Natural killer cell treated with Interleukin-12 subunit alpha and Interleukin-12 subunit beta and Interleukin-15 and Interleukin-18, amount 100 ng/mL, for 72 hours (primary cell): ENCODE data around the gene PDHA2. TPM values are rescaled to one million over a fixed set of nuclear protein-coding genes. Genes with fewer than 3 reads are reported as not detected.

Experiments
- ATAC-seq, 2 donors: fragments of 150-1000 bp; cut with Tn5 transposase in 1 of 2; sonication (Bioruptor Pico), chemical (Tn5 transposase) in 1 of 2; 2 replicates each; pipeline ENCODE4 v1.10.0; 2021
- DNase-seq: peaks from one replicate; pipeline ENCODE4 v3.0.0; 2022; ENCODE audit warnings: low spot score
- H3K27ac Mint-ChIP-seq, 2 donors: 1 replicate in 1 of 2; 2 replicates in 1 of 2; pipeline ENCODE4 v1.8.0; 2022; ENCODE audit warnings: mixed read lengths in 2 of 2, mild to moderate bottlenecking in 1 of 2, moderate library complexity in 1 of 2
- H3K27me3 Mint-ChIP-seq, 2 donors: 1 replicate in 1 of 2; 2 replicates in 1 of 2; pipeline ENCODE4 v1.8.0; 2022; ENCODE audit warnings: mixed read lengths in 2 of 2
- H3K36me3 Mint-ChIP-seq: one replicate; pipeline ENCODE4 v1.8.0; 2022; ENCODE audit warnings: mixed read lengths
- H3K4me1 Mint-ChIP-seq, 2 donors: 1 replicate in 1 of 2; 2 replicates in 1 of 2; pipeline ENCODE4 v1.8.0; 2022; ENCODE audit warnings: low read depth in 2 of 2, mixed read lengths in 2 of 2, mild to moderate bottlenecking in 1 of 2
- H3K4me3 Mint-ChIP-seq: one replicate; pipeline ENCODE4 v1.8.0; 2022; ENCODE audit warnings: mixed read lengths
- H3K9me3 Mint-ChIP-seq: 2 replicates; pipeline ENCODE4 v1.8.0; 2022; ENCODE audit warnings: mixed read lengths
- total RNA-seq, 2 donors: library from RNA; stranded (reverse); gene quantifications; one replicate each; pipeline ENCODE4 v1.2.3, GENCODE V29; 2022

Gene PDHA2
- total RNA-seq, 2 donors from 2014 or later: not detected

- Mint-ChIP-seq H3K36me3 (peaks cover 12% of the 10 kb centered on the region), H3K27ac (no peak overlapping the region), H3K4me1 (no peaks in the 10 kb centered on the region), H3K9me3 (peaks cover 13% of the 10 kb centered on the region), H3K27me3 (no peaks in the 10 kb centered on the region), H3K4me3 (no peak overlapping the region)
- no peak for ATAC-seq
- no peak for DNase-seq
Observed at GRCh38 chr4:95869961-95870500, 30.1 kb downstream of the PDHA2 start.

GRCh38 chr4:95877636-95878035, 37.7 kb downstream of the PDHA2 start:
- no peaks in the 10 kb centered on the region for H3K27me3 Mint-ChIP-seq
- H3K36me3 Mint-ChIP-seq: peaks cover 9% of the 10 kb centered on the region
- no peak overlapping the region for H3K4me3 Mint-ChIP-seq
- H3K27ac Mint-ChIP-seq: no peak overlapping the region
- peaks cover 12% of the 10 kb centered on the region for H3K9me3 Mint-ChIP-seq
- ATAC-seq (no peak), DNase-seq (no peak)
- no peaks in the 10 kb centered on the region for H3K4me1 Mint-ChIP-seq

- no peaks in the 10 kb centered on the region for H3K4me1 Mint-ChIP-seq
- no peak for ATAC-seq
Observed at GRCh38 chr4:95887551-95887950, 47.7 kb downstream of the PDHA2 start.

GRCh38 chr4:95889662-95890061, 49.8 kb downstream of the PDHA2 start:
- Mint-ChIP-seq H3K27ac (no peak overlapping the region), H3K4me1 (no peaks in the 10 kb centered on the region), H3K36me3 (no peaks in the 10 kb centered on the region), H3K9me3 (peaks cover 18% of the 10 kb centered on the region), H3K27me3 (no peaks in the 10 kb centered on the region), H3K4me3 (no peak overlapping the region)
- ATAC-seq (no peak), DNase-seq (no peak)

More at GRCh38 chr4:95887551-95887950, 47.7 kb downstream of the PDHA2 start:
- H3K27ac Mint-ChIP-seq: no peak overlapping the region
- H3K4me3 Mint-ChIP-seq: no peak overlapping the region
- H3K9me3 Mint-ChIP-seq: peaks cover 18% of the 10 kb centered on the region
- no peak for DNase-seq
- H3K36me3 Mint-ChIP-seq: no peaks in the 10 kb centered on the region
- H3K27me3 Mint-ChIP-seq: no peaks in the 10 kb centered on the region
